K562 (cell line): ENCODE results near the gene ITGA1. TPM values are rescaled to one million over a fixed set of nuclear protein-coding genes. Genes with fewer than 3 reads are reported as not detected.

Experiments used
- ATAC-seq: fragments of 200-7000 bp; cut with Tn5 transposase; 3 replicates; pipeline ENCODE4 v1.9.1; 2020; ENCODE audit warnings: moderate library complexity
- BruUV-seq: library from RNA; stranded (reverse); fragments of 400-500 nt; replicated peaks from 2 replicates; lab custom pipeline; 2021; lab: Mats Ljungman, UMichigan
- CTCF ChIA-PET: fragments of 300-600 bp; formaldehyde crosslinking; extraction: SDS; loops from one replicate; lab custom pipeline; 2021; ENCODE audit warnings: low intra/inter-chr PET ratio; lab: Yijun Ruan, JAX
- POLR2A ChIA-PET: fragments of 300-600, 350-650 bp; sonication (Branson Sonifier 250); formaldehyde crosslinking; extraction: SDS; loops from one replicate; lab custom pipeline; 2021; ENCODE audit warnings: antibody characterized with exemption, inconsistent platforms; lab: Yijun Ruan, JAX
- DNase-seq, 4 experiments: peaks; one replicate each; pipeline versions ENCODE4 v3.0.0 to v3.0.0-alpha.2; 2011 to 2018; ENCODE audit warnings: low spot score in 3 of 4, mixed read lengths in 3 of 4; ENCODE audit errors: extremely low read depth in 1 of 4
- FAIRE-seq: peaks from 2 replicates; lab custom pipeline; 2011; peaks lifted over from hg19 to GRCh38; lab: Jason Lieb, UNC
- H2AFZ ChIP-seq: 2 replicates; pipeline ENCODE4 v1.6.0; 2011; ENCODE audit warnings: low read depth, low read length, control low read depth, inconsistent platforms
- H3K27ac ChIP-seq: fragments of 200-600 bp; 3 replicates; pipeline ENCODE4 v1.8.0; 2011; ENCODE audit warnings: low read depth, mild to moderate bottlenecking, control low read depth, inconsistent platforms, low read length, moderate library complexity, mixed read lengths; ENCODE audit errors: extremely low read depth
- H3K27me3 ChIP-seq, 2 experiments: fragments of 300-600 bp in 1 of 2; 2 replicates in 1 of 2; 3 replicates in 1 of 2; pipeline versions ENCODE4 v1.6.0 to v1.8.0; 2011; ENCODE audit warnings: inconsistent platforms in 2 of 2, low read length in 2 of 2, mild to moderate bottlenecking in 1 of 2, mixed read lengths in 1 of 2, moderate library complexity in 1 of 2; ENCODE audit not compliant: control insufficient read depth in 2 of 2, insufficient read depth in 2 of 2
- H3K36me3 ChIP-seq: fragments of 300-600 bp; 3 replicates; pipeline ENCODE4 v1.8.0; 2011; ENCODE audit warnings: mild to moderate bottlenecking, low read length, inconsistent platforms; ENCODE audit not compliant: control insufficient read depth, insufficient read depth
- H3K4me1 ChIP-seq, 2 experiments: fragments of 200-600 bp in 1 of 2; replicated peaks in 1 of 2; 2 replicates in 1 of 2; 3 replicates in 1 of 2; pipeline versions ENCODE4 v1.5.1 to v1.8.0; 2011; ENCODE audit warnings: inconsistent platforms in 2 of 2, low read length in 2 of 2, mild to moderate bottlenecking in 1 of 2, mixed read lengths in 1 of 2, moderate library complexity in 1 of 2; ENCODE audit not compliant: control insufficient read depth in 2 of 2, insufficient read depth in 2 of 2
- H3K4me2 ChIP-seq: 2 replicates; pipeline ENCODE4 v1.6.1; 2011; ENCODE audit warnings: low read length, control low read depth, inconsistent platforms, mixed read lengths; ENCODE audit not compliant: insufficient read depth
- H3K4me3 ChIP-seq: fragments of 200-600 bp; sonication (generic), shearing (Covaris generic); 2 replicates; pipeline ENCODE4 v1.5.1; 2016; ENCODE audit warnings: control low read depth, inconsistent platforms
- H3K79me2 ChIP-seq: fragments of 200-600 bp; 3 replicates; pipeline ENCODE4 v1.8.0; 2011; ENCODE audit warnings: low read length, inconsistent platforms; ENCODE audit not compliant: control insufficient read depth, insufficient read depth
- H3K9ac ChIP-seq, 2 experiments: 2 replicates each; pipeline versions ENCODE4 v1.6.0 to v1.6.1; 2011; ENCODE audit warnings: low read depth in 2 of 2, low read length in 2 of 2, control low read depth in 1 of 2, inconsistent platforms in 1 of 2, mild to moderate bottlenecking in 1 of 2, mixed read lengths in 1 of 2; ENCODE audit not compliant: insufficient read depth in 1 of 2
- H3K9me1 ChIP-seq: one replicate; pipeline ENCODE4 v1.6.0; 2011; ENCODE audit warnings: inconsistent platforms, mild to moderate bottlenecking, low read length, moderate library complexity; ENCODE audit not compliant: control insufficient read depth, insufficient read depth
- H3K9me3 ChIP-seq: replicated peaks from 2 replicates; pipeline ENCODE4 v1.5.1; 2011; ENCODE audit warnings: low read depth, low read length, inconsistent platforms; ENCODE audit not compliant: control insufficient read depth, insufficient read depth
- H4K20me1 ChIP-seq: replicated peaks from 2 replicates; pipeline ENCODE4 v1.6.1; 2011; ENCODE audit warnings: low read length, inconsistent platforms, mixed read lengths; ENCODE audit not compliant: control insufficient read depth, insufficient read depth
- HNRNPK ChIP-seq: fragments of 200-400 bp; formaldehyde crosslinking; IDR thresholded peaks from one replicate; pipeline ENCODE4 v1.6.1; 2018; ENCODE audit warnings: mild to moderate bottlenecking, low read depth, low read length; ENCODE audit not compliant: poor library complexity, severe bottlenecking
- ZBTB49 ChIP-seq: sonication (generic); formaldehyde crosslinking; IDR thresholded peaks from 2 replicates; pipeline ENCODE4 v1.8.0; 2022; ENCODE audit warnings: missing genetic modification reagents, mild to moderate bottlenecking, borderline replicate concordance
- ZNF318 ChIP-seq, 2 experiments: fragments of 450-650 bp; IDR thresholded peaks; 2 replicates each; pipeline ENCODE4 v1.6.1; 2016; ENCODE audit warnings: mild to moderate bottlenecking in 2 of 2, borderline replicate concordance in 1 of 2, low read depth in 1 of 2, moderate library complexity in 1 of 2
- WGBS: fragments of 100-300 bp; shearing (Covaris generic); methylation state at CpG from one replicate; pipeline ENCODE4 v1.1.6; 2016; ENCODE audit warnings: low coverage, mixed read lengths; ENCODE audit not compliant: insufficient coverage; ENCODE audit errors: missing lambda C conversion rate; 5-methylcytosine and 5-hydroxymethylcytosine counted together
- in situ Hi-C: fragments of 300-500 bp; cut with MboI; formaldehyde crosslinking; loops from 4 replicates; pipeline ENCODE4 v1.15.0; 2018; ENCODE audit warnings: inconsistent platforms, mixed read lengths
- intact Hi-C: fragments of 100-400 bp; cut with micrococcal nuclease; formaldehyde crosslinking; loops from 2 replicates; pipeline ENCODE4 v1.14.2; 2022
- polyA plus RNA-seq, 8 experiments: library from polyadenylated mRNA; depleted of rRNA in 4 of 8; stranded (reverse) in 5 of 8; unstranded in 3 of 8; fragments of >200 nt; fragmentation: Nextera tagmentation in 2 of 8; fragmentation: Illumina TruSeq in 1 of 8; extraction: Ambion mirVana in 2 of 8; extraction: Trizol in 1 of 8; gene quantifications; 2 replicates each; pipeline versions ENCODE4 v1.2.1 to v1.2.3, GENCODE V29; 2011 to 2014; ENCODE audit warnings: inconsistent platforms in 1 of 8, missing spikeins in 1 of 8
- total RNA-seq, 7 experiments: library from RNA; depleted of rRNA in 6 of 7; stranded (reverse); fragments of >200 nt in 6 of 7; fragmentation: Illumina TruSeq in 2 of 7; extraction: Trizol in 2 of 7; gene quantifications; 2 replicates each; pipeline versions ENCODE4 v1.2.1 to v1.2.3, GENCODE V29; 2011 to 2021; ENCODE audit warnings: low replicate concordance in 1 of 7

ITGA1 gene
- total and polyA plus RNA-seq, 9 of the 15 experiments (the other 6 are each of a cell fraction or from before 2014, with no cell fraction given): 0.04 to 0.22 TPM; not detected in 7

DNA sequence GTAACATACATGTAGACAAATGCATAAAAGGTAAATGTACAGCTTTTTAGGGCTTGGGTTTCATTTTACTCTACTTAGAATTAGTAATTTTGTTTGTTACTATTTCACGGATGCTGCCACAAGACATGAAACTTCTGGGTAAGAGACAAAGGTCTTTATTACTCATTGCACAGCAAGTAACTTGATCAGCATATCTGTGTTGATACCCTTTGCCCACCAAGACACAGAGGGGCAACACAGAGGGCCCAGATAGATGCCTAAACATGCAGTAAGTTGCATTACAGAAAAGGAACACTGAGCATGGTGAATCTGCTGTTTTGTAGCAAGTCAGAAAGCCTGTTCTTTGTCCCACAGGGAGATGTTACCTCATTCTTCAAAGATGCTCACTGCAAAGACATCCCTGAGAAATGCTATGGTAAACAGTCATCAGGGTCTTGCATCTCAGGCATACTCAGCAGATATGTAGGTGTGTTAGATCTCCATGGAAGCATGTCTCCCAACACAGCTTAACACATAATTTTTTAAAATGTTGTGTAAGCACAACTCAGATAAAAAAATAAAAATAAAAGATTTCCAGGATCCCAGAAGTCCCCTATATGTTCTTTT is 211.7 kb downstream of the ITGA1 start:
- in situ Hi-C loops (no loop called here), intact Hi-C loops (no loop called here)
- Histone ChIP-seq H3K36me3 (no peaks in the 10 kb centered on the region), H3K4me2 (no peak overlapping the region), H3K9me1 (no peaks in the 10 kb centered on the region), H2AFZ (no peak overlapping the region), H3K4me1 (no peaks in the 10 kb centered on the region), H3K4me3 (no peak overlapping the region), H3K79me2 (no peaks in the 10 kb centered on the region), H3K9ac (no peak overlapping the region), H3K27ac (no peak overlapping the region), H4K20me1 (no peaks in the 10 kb centered on the region), H3K27me3 (no peaks in the 10 kb centered on the region), H3K9me3 (no peaks in the 10 kb centered on the region)
- no TSS peak for BruUV-seq
- DNase-seq (no peak), ATAC-seq (no peak), FAIRE-seq (no peak)
- ChIA-PET POLR2A (no interaction called here), CTCF (no interaction called here)
- WGBS: 7% methylated on average over 1 of the region's 1 CpG
- no peak for TF ChIP-seq ZNF318 (IDR thresholded peaks at IDR 0.05; ENCODE audit: borderline replicate concordance in 1 of 2, low read depth in 1 of 2)
- no peak for TF ChIP-seq HNRNPK
- TF ChIP-seq ZBTB49 (CRISPR knock-in tag): no peak
